HFFc6 (cell line): ENCODE measurements around the gene NLRX1. TPM values are rescaled to one million over a fixed set of nuclear protein-coding genes. Genes with fewer than 3 reads are reported as not detected.
"Not testable (repeated sequence)": the region's sequence is repeated elsewhere in the genome, so short reads cannot be mapped to it uniquely, and the experiment has no call there.

Experiments
- DNase-seq: peaks from one replicate; pipeline ENCODE4 v3.0.0-alpha.2; 2018
- H3K27ac Mint-ChIP-seq: 2 replicates; pipeline ENCODE4 v1.8.0; 2020; ENCODE audit warnings: mild to moderate bottlenecking, mixed read lengths
- H3K27me3 Mint-ChIP-seq: 2 replicates; pipeline ENCODE4 v1.8.0; 2021; ENCODE audit warnings: mild to moderate bottlenecking, moderate library complexity, mixed read lengths; ENCODE audit not compliant: insufficient read depth
- H3K36me3 Mint-ChIP-seq: 2 replicates; pipeline ENCODE4 v1.8.0; 2021; ENCODE audit warnings: low read depth, mixed read lengths
- H3K4me1 Mint-ChIP-seq: 2 replicates; pipeline ENCODE4 v1.8.0; 2020; ENCODE audit warnings: low read depth, mixed read lengths
- H3K4me3 Mint-ChIP-seq: 2 replicates; pipeline ENCODE4 v1.8.0; 2020; ENCODE audit warnings: mild to moderate bottlenecking, moderate library complexity, mixed read lengths
- H3K9me3 Mint-ChIP-seq: 2 replicates; pipeline ENCODE4 v1.8.0; 2020; ENCODE audit warnings: mild to moderate bottlenecking, mixed read lengths
- total RNA-seq, 6 experiments: library from RNA; stranded (reverse); fragmentation: NEBNext Ultra II Directional; extraction: Animal tissue kit (Norgen Biotek cat#: 25700); gene quantifications; 2 replicates in 1 of 6; 3 replicates in 5 of 6; pipeline ENCODE4 v1.2.3, GENCODE V29; 2021
- TF ChIP-seq, protein P1 (sequence below): fragments of 200-600 bp; sonication (generic); IDR thresholded peaks from 2 replicates; pipeline ENCODE4 v1.5.0; 2021; ENCODE audit warnings: antibody characterized with exemption, mild to moderate bottlenecking

NLRX1 gene
- total RNA-seq, 6 experiments from 2014 or later: 11.8 to 14.5 (median 12.9) TPM

GRCh38 chr11:119222308-119222707 lies 53.8 kb downstream of the NLRX1 start:
- H3K9me3 Mint-ChIP-seq: no peaks in the 10 kb centered on the region
- peaks cover 45% of the 10 kb centered on the region for H3K4me1 Mint-ChIP-seq
- no peaks in the 10 kb centered on the region for H3K27me3 Mint-ChIP-seq
- peak overlapping the region; percentile 71 for H3K27ac Mint-ChIP-seq
- H3K4me3 Mint-ChIP-seq: peak overlapping the region; percentile 61
- H3K36me3 Mint-ChIP-seq: peaks cover 6% of the 10 kb centered on the region
- peak; percentile 46 for DNase-seq
- TF ChIP-seq, protein P1, sequence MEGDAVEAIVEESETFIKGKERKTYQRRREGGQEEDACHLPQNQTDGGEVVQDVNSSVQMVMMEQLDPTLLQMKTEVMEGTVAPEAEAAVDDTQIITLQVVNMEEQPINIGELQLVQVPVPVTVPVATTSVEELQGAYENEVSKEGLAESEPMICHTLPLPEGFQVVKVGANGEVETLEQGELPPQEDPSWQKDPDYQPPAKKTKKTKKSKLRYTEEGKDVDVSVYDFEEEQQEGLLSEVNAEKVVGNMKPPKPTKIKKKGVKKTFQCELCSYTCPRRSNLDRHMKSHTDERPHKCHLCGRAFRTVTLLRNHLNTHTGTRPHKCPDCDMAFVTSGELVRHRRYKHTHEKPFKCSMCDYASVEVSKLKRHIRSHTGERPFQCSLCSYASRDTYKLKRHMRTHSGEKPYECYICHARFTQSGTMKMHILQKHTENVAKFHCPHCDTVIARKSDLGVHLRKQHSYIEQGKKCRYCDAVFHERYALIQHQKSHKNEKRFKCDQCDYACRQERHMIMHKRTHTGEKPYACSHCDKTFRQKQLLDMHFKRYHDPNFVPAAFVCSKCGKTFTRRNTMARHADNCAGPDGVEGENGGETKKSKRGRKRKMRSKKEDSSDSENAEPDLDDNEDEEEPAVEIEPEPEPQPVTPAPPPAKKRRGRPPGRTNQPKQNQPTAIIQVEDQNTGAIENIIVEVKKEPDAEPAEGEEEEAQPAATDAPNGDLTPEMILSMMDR: no peak

DNA sequence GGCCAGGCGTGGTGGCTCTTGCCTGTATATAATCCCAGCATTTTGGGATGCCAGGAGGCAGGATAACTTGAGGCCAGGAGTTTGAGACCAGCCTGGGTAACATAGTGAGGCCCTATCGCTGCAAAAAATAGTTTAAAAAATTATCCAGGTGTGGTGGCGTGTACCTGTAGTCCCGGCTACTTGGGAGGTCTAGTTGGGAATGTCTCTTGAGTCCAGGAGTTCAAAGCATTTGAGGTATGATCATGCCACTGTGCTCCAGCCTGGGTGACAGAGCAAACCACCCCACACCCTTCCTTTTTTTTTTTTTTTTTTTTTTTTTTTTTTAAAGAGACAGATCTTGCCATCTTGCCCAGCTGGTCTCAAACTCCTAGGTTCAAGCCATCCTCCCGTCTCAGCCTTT lies 54.4 kb downstream of the NLRX1 start:
- TF ChIP-seq, protein P1: no peak
- Mint-ChIP-seq H3K27me3 (no peaks in the 10 kb centered on the region), H3K4me1 (peaks cover 39% of the 10 kb centered on the region), H3K9me3 (no peaks in the 10 kb centered on the region), H3K36me3 (peaks cover 6% of the 10 kb centered on the region), H3K4me3 (peak overlapping the region; percentile 61), H3K27ac (peak overlapping the region; percentile 71)
- DNase-seq: no peak

- Mint-ChIP-seq H3K27me3 (no peaks in the 10 kb centered on the region), H3K9me3 (no peaks in the 10 kb centered on the region), H3K4me1 (peaks cover 32% of the 10 kb centered on the region), H3K36me3 (peaks cover 8% of the 10 kb centered on the region), H3K4me3 (peak overlapping the region; percentile 70), H3K27ac (peak overlapping the region; percentile 57)
- TF ChIP-seq, protein P1: no peak
- DNase-seq: peak; percentile 36
These were observed 55.3 kb downstream of the NLRX1 start for GRCh38 chr11:119223856-119224255.

GRCh38 chr11:119228535-119229287 lies 60.2 kb downstream of the NLRX1 start:
- Mint-ChIP-seq H3K36me3 (peaks cover 22% of the 10 kb centered on the region), H3K4me1 (peaks cover 31% of the 10 kb centered on the region), H3K4me3 (peak overlapping the region; percentile 32), H3K27ac (peak overlapping the region; percentile 65)
- not testable (repeated sequence) for DNase-seq, H3K27me3 Mint-ChIP-seq, H3K9me3 Mint-ChIP-seq

GRCh38 chr11:119229288-119229672 lies 60.8 kb downstream of the NLRX1 start:
- TF ChIP-seq, protein P1: no peak
- peaks cover 18% of the 10 kb centered on the region for H3K36me3 Mint-ChIP-seq
- peak overlapping the region; percentile 65 for H3K27ac Mint-ChIP-seq
- no peaks in the 10 kb centered on the region for H3K9me3 Mint-ChIP-seq
- peak overlapping the region; percentile 32 for H3K4me3 Mint-ChIP-seq
- peaks cover 25% of the 10 kb centered on the region for H3K4me1 Mint-ChIP-seq
- H3K27me3 Mint-ChIP-seq: no peaks in the 10 kb centered on the region
- no peak for DNase-seq

GRCh38 chr11:119229741-119230140 lies 61.2 kb downstream of the NLRX1 start:
- H3K4me1 Mint-ChIP-seq: peaks cover 21% of the 10 kb centered on the region
- peak overlapping the region; percentile 32; the same call in 1 of the 2 replicates for H3K4me3 Mint-ChIP-seq
- TF ChIP-seq, protein P1: no peak
- peaks cover 22% of the 10 kb centered on the region for H3K36me3 Mint-ChIP-seq
- no peaks in the 10 kb centered on the region for H3K27me3 Mint-ChIP-seq
- no peak for DNase-seq
- no peak overlapping the region; the same call in 1 of the 2 replicates for H3K27ac Mint-ChIP-seq
- H3K9me3 Mint-ChIP-seq: no peaks in the 10 kb centered on the region
